Measurements from ENCODE around the gene PFN3.
A peak's percentile ranks its signal among the peaks of the same experiment; 100 is the strongest.

Gene PFN3

GRCh38 chr5:177442066-177442826 lies 41.8 kb upstream of the PFN3 start:
- CTCF ChIA-PET: interaction anchor here (1.4 to 12.5 kb wide), 2 partner anchors 13 to 39 kb away, joined by 5 to 148 read pairs; no protein-coding TSS in a partner anchor
- POLR2A ChIA-PET (ENCODE audit: low non-redundant PET): interaction anchor here (0.6 to 1.3 kb wide), 2 partner anchors 16 to 138 kb away, joined by 3 to 5 read pairs; partner anchors contain the start of genes GRK6, PRELID1 and RAB24
- no peak for DNase-seq (ENCODE audit: low spot score)
- H3K27ac ChIP-seq: peak overlapping the region; percentile 88
- TF ChIP-seq, protein P1, sequence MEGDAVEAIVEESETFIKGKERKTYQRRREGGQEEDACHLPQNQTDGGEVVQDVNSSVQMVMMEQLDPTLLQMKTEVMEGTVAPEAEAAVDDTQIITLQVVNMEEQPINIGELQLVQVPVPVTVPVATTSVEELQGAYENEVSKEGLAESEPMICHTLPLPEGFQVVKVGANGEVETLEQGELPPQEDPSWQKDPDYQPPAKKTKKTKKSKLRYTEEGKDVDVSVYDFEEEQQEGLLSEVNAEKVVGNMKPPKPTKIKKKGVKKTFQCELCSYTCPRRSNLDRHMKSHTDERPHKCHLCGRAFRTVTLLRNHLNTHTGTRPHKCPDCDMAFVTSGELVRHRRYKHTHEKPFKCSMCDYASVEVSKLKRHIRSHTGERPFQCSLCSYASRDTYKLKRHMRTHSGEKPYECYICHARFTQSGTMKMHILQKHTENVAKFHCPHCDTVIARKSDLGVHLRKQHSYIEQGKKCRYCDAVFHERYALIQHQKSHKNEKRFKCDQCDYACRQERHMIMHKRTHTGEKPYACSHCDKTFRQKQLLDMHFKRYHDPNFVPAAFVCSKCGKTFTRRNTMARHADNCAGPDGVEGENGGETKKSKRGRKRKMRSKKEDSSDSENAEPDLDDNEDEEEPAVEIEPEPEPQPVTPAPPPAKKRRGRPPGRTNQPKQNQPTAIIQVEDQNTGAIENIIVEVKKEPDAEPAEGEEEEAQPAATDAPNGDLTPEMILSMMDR (conservative IDR thresholded peaks at IDR 0.05; ENCODE audit: low read depth): no peak

GRCh38 chr5:177440990-177441780 lies 40.7 kb upstream of the PFN3 start:
- H3K27ac ChIP-seq: peak overlapping the region; percentile 88
- TF ChIP-seq, protein P1 (conservative IDR thresholded peaks at IDR 0.05; ENCODE audit: low read depth): no peak
- ChIA-PET POLR2A (ENCODE audit: low non-redundant PET) (interaction anchor here (0.6 to 1.3 kb wide), 2 partner anchors 15 to 137 kb away, joined by 3 to 5 read pairs; partner anchors contain the start of genes GRK6, PRELID1 and RAB24), CTCF (interaction anchor here (0.6 to 12.5 kb wide), 5 partner anchors 11 to 123 kb away, joined by 3 to 148 read pairs (median 4); no protein-coding TSS in a partner anchor)
- no peak for DNase-seq (ENCODE audit: low spot score)

DNA sequence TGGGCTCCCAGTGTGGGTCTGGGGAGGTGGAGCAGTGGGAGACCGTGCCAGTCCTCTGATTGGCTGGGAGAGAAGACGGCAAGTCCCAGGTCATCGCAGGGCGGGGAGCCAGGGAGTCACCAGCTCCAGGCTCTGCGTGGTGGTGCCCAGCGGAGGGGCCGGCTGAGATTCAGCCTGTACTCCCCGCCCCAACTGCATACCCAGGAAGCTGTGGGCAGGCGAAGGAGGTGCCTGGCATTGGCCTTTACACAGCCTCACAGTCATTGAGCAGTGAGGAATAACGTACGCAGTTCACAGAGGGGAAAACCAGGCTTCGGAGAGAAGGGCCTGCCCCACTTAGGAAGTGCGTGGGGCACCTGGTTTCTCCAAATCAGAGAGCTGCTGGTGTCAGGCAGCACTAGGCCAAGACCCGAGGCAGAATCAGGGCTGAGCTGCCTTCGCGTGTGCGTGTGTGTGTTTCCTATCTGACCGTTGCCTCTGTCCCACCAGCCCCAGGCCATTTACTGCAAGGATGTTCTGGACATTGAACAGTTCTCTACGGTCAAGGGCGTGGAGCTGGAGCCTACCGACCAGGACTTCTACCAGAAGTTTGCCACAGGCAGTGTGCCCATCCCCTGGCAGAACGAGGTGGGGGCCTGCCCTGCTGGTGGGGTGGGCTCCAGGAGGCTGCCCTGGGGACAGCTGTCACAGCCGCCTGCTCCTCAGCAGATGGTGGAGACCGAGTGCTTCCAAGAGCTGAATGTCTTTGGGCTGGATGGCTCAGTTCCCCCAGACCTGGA lies 39.9 kb upstream of the PFN3 start:
- H3K27ac ChIP-seq: peak overlapping the region; percentile 88
- no peak for DNase-seq (ENCODE audit: low spot score)
- POLR2A ChIA-PET (ENCODE audit: low non-redundant PET): no interaction called here
- CTCF ChIA-PET: interaction anchor here (0.6 to 12.5 kb wide), 5 partner anchors 11 to 122 kb away, joined by 3 to 148 read pairs (median 4); no protein-coding TSS in a partner anchor
- TF ChIP-seq, protein P1 (conservative IDR thresholded peaks at IDR 0.05; ENCODE audit: low read depth): no peak

DNA sequence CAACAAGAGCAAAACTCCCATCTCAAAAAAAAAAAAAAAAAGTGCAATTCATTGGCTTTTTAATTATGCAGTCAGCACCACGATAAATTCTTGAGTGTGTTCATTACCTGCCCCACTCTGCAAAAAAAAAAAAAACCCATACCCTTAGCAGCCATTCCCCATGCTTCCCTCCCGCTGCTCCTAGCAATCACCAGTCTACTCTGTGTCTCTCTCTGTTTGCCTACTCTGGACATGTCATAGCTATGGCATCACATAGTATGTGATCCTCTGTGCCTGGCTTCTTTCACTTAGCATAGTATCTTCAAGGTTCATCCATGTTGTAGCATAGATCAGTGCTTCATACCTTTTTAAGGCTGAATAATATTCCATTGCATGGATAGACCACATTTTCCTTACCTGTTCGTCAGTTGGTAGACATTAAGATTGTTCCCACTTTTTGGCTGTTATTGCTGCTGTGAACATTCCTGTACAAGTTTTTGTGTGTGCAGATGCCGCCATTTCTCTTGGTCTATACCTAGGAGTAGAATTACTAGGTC lies 39.1 kb upstream of the PFN3 start:
- TF ChIP-seq, protein P1 (conservative IDR thresholded peaks at IDR 0.05; ENCODE audit: low read depth): no peak
- H3K27ac ChIP-seq: no peak overlapping the region
- no peak for DNase-seq (ENCODE audit: low spot score)
- POLR2A ChIA-PET (ENCODE audit: low non-redundant PET): no interaction called here
- CTCF ChIA-PET: interaction anchor here (0.5 to 12.5 kb wide), 3 partner anchors 14 to 36 kb away, joined by 3 to 148 read pairs (median 4); no protein-coding TSS in a partner anchor

GRCh38 chr5:177438468-177438867 lies 38.0 kb upstream of the PFN3 start:
- ChIA-PET CTCF (interaction anchor here (12.5 kb wide), 1 partner anchor 35 kb away, joined by 148 read pairs; no protein-coding TSS in a partner anchor), POLR2A (ENCODE audit: low non-redundant PET) (no interaction called here)
- TF ChIP-seq, protein P1 (conservative IDR thresholded peaks at IDR 0.05; ENCODE audit: low read depth): no peak
- peak overlapping the region; percentile 94 for H3K27ac ChIP-seq
- DNase-seq (ENCODE audit: low spot score): no peak
